ENCODE measurements around the gene TMEM161A.
A peak's percentile ranks its signal among the peaks of the same experiment; 100 is the strongest.

Gene TMEM161A

DNA sequence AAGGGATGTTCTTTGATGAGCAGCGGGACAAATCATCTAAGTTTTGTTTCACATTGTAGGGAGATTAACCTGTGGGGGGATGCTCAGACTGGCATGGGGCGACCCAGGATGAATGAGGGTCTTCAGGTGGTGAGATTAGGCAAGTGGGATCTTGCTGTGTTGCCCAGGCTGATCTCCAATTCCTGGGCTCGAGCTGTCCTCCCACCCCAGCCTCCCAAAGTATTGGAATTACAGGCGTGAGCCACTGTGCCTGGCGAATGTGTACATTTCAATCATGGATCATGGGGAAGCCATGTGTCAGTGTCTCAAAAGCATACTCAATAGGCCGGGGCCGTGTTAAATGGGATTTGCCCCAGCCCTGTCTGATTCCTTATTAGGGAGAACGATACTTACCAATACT, 66.4 kb downstream of the TMEM161A start:
- no peaks in the 10 kb centered on the region for H3K9me3 ChIP-seq (ENCODE audit: control insufficient read depth, insufficient read depth, low read depth, low read length)
- ChIA-PET POLR2A (no interaction called here), CTCF (interaction anchor here (0.5 to 0.6 kb wide), 2 partner anchors 67 to 301 kb away, joined by 4 to 6 read pairs; no protein-coding TSS in a partner anchor)
- no peak overlapping the region for H3K27ac ChIP-seq (ENCODE audit: extremely low read depth, low read depth, low read length)
- peaks cover 5% of the 10 kb centered on the region; the same call in 1 of the 2 replicates for H3K4me1 ChIP-seq (ENCODE audit: control insufficient read depth, insufficient read depth, low read length)
- H3K36me3 ChIP-seq (ENCODE audit: control insufficient read depth in 2 of 2, insufficient read depth in 1 of 2, low read length in 2 of 2), result no peaks in the 10 kb centered on the region
- no peak overlapping the region for H3K4me3 ChIP-seq (ENCODE audit: low read depth, low read length)
- TF ChIP-seq ZNF121 (tag by site-specific recombination; IDR thresholded peaks at IDR 0.05), result 0 out of 2 replicates have a peak, but pooled peaks have one; percentile 31
- TF ChIP-seq, protein P1, sequence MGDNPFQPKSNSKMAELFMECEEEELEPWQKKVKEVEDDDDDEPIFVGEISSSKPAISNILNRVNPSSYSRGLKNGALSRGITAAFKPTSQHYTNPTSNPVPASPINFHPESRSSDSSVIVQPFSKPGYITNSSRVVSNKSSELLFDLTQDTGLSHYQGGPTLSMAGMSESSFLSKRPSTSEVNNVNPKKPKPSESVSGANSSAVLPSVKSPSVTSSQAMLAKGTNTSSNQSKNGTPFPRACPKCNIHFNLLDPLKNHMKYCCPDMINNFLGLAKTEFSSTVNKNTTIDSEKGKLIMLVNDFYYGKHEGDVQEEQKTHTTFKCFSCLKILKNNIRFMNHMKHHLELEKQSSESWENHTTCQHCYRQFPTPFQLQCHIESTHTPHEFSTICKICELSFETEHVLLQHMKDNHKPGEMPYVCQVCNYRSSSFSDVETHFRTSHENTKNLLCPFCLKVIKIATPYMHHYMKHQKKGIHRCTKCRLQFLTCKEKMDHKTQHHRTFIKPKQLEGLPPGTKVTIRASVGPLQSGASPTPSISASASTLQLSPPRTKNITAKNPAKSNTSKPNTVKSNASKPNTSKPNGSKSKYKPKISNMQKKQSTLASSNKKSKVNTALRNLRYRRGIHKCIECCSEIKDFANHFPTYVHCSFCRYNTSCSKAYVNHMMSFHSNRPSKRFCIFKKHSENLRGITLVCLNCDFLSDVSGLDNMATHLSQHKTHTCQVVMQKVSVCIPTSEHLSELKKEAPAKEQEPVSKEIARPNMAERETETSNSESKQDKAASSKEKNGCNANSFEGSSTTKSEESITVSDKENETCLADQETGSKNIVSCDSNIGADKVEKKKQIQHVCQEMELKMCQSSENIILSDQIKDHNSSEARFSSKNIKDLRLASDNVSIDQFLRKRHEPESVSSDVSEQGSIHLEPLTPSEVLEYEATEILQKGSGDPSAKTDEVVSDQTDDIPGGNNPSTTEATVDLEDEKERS (tag by site-specific recombination; IDR thresholded peaks at IDR 0.05), result no peak

All from HEK293 (cell line).